ENCODE data around the gene SLC35D2.

The SLC35D2 gene

GRCh38 chr9:96413302-96414221 is 30.1 kb upstream of the SLC35D2 start:
- H3K4me3 Mint-ChIP-seq: peak overlapping the region; percentile 72 to 74
- ATAC-seq (replicated peaks): peak; percentile 38 to 40
- peaks cover 15 to 33% of the 10 kb centered on the region in 2 donors for H3K4me1 Mint-ChIP-seq
- H3K36me3 Mint-ChIP-seq: peaks cover 6 to 8% of the 10 kb centered on the region in 2 donors
- peak overlapping the region; percentile 78 for H3K27ac Mint-ChIP-seq
- DNase-seq: no peak
- no peaks in the 10 kb centered on the region for H3K27me3 Mint-ChIP-seq
- H3K9me3 Mint-ChIP-seq: no peaks in the 10 kb centered on the region

DNA sequence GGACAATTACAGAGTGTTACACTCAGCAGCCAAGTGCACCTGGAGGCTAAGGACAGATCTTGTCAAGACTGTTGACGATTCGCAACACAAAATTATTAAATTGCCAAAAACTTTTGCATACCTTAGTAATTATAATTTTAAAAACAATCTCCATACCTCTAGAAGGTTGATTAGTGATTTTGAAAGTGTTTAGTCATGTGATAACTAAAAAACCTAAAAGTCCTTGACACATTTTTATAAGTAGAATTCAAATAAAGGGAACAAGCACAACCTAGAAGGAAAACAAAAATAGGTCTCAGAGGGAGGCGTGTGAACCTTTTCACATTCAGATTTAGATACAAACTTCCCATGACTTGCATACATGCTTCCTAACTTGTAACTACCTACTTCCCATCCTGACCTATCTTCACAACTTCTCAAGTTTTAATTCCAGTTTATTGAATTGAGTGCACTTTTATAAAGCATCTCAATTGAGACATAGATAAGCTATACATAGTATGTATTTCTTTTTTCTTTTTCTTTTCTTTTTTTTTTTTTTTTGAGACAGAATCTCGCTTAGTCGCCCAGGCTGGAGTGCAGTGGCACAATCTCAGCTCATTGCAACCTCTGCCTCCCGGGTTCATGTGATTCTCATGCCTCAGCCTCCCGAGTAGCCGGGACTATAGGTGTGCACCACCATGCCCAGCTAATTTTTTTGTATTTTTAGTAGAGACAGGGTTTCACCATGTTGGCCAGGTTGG is 28.8 kb upstream of the SLC35D2 start:
- no peaks in the 10 kb centered on the region for H3K9me3 Mint-ChIP-seq
- no peaks in the 10 kb centered on the region for H3K27me3 Mint-ChIP-seq
- H3K27ac Mint-ChIP-seq: no peak overlapping the region
- ATAC-seq (replicated peaks) (no peak), DNase-seq (no peak)
- peaks cover 9 to 11% of the 10 kb centered on the region in 2 donors for H3K36me3 Mint-ChIP-seq
- no peak overlapping the region for H3K4me3 Mint-ChIP-seq
- peaks cover 17 to 35% of the 10 kb centered on the region in 2 donors for H3K4me1 Mint-ChIP-seq

DNA sequence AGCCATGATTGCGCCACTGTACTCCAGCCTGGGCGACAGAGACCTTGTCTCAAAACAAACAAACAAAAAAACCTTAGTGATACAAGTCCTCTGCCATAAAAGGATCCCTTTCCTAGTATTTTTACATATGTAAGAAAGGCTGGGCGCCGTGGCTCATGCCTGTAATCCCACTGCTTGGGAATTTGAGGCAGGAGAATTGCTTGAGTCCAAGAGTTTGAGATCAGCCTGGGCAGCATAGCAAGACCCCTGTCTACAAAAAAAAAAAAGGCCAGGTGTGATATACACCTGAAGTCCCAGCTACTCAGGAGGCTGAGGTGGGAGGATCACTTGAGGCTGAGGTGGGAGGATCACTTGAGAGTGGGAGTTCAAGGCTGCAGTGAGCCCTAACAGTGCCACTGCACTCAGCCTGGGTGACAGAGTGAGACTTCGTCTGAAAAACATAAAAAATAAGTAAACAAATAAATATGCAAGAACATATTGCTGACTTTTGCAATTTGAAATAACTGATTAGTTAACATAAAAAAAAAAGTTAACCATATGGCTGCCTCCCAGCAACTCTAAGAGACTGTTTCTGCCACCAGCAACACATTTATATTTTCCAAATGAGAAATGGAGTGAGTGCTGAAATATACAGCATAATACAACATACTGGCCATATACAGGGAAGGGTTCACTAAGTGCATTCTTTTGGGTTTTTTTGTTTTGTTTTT is 27.8 kb upstream of the SLC35D2 start:
- no peak for ATAC-seq (replicated peaks)
- H3K9me3 Mint-ChIP-seq: no peaks in the 10 kb centered on the region
- peaks cover 6 to 11% of the 10 kb centered on the region in 2 donors for H3K36me3 Mint-ChIP-seq
- H3K4me1 Mint-ChIP-seq: peaks cover 14 to 31% of the 10 kb centered on the region in 2 donors
- H3K27ac Mint-ChIP-seq: no peak overlapping the region
- H3K4me3 Mint-ChIP-seq: no peak overlapping the region
- H3K27me3 Mint-ChIP-seq: no peaks in the 10 kb centered on the region
- no peak for DNase-seq

DNA sequence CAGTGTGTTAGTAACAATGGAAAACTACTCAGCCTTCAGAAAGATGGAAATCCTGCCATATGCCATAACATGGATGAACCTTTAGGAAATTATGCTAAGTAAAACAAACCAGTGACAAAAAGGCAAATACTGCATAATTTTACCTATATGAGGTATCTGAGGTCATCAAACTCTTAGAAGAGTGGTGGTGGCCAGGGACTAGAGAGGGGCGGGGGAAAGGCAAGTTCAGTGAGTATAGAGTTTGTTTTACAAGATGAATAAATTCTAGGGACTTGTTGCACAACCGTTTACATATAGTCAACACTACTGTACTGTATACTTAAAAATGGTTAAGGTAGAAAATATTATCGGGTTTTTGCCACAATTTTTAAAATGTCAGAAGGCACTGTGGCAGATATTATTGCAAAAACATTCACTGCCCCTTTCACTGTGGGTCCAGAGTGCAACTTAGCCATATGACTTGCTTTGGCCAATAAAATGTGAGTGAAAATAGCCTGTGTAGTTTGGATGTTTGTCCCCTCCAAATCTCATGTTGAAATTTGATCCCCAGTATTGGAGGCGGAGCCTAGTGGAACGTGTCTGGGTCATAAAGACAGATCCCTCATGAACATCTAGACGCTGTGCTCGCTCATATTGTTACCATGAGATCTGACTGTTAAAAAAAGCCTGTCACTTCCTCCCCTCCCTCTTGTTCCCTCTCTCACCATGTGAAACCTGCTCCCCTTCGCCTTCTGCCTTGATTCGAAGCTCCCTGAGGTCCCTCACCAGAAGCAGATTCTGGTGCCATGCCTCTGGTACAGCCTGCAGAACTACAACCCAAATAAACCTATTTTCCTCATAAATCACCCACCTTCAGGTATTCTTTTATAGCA is 25.1 kb upstream of the SLC35D2 start:
- Mint-ChIP-seq H3K4me3 (no peak overlapping the region), H3K27me3 (no peaks in the 10 kb centered on the region)
- no peak for DNase-seq

DNA sequence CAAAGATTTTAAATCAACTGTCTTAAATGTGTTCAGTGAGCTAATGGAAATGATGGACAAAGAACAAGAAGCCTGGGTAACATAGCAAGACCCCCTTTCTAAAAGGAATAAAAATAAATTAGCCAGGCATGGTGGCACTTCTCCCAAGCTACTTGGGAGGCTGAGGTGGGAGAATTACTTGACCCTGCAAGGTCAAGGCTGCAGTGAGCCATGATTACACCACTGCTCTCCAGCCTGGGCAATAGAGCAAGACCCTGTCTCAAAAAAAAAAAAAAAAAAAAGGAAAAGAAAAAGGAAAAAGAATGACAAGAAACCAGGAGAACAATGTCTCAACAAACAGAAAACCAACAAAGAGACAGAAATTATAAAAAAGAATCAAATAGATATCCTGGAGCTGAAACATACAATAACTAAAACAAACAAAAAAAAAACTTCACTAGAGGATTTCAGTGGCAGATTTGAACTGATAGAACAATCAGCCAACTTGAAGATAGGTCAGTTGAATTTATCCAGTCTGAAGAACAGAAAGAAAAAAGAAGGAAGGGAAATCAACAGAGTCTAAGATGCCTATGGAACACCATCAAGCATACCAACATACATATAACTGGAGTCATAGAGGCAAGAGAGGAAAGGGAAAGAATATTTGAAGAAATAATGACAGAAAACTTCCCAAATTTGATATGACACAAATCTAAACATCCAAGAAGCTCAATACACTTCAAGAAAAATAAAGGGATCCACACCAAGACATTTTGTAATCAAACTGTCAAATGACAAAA is 16.8 kb upstream of the SLC35D2 start:
- DNase-seq: no peak
- Mint-ChIP-seq H3K36me3 (peaks cover 5 to 21% of the 10 kb centered on the region in 2 donors), H3K4me1 (peaks cover 13 to 24% of the 10 kb centered on the region in 2 donors), H3K27ac (peak overlapping the region; percentile 53), H3K4me3 (no peak overlapping the region), H3K9me3 (peaks cover 3 to 9% of the 10 kb centered on the region in 2 donors), H3K27me3 (no peaks in the 10 kb centered on the region)
- no peak for ATAC-seq (replicated peaks)

More for the DNA sequence above, 25.1 kb upstream of the SLC35D2 start:
- Mint-ChIP-seq H3K9me3 (no peaks in the 10 kb centered on the region), H3K4me1 (peaks cover 10 to 22% of the 10 kb centered on the region in 2 donors), H3K36me3 (peaks cover 6 to 11% of the 10 kb centered on the region in 2 donors), H3K27ac (peak overlapping the region; percentile 54)
- ATAC-seq (replicated peaks): no peak

DNA sequence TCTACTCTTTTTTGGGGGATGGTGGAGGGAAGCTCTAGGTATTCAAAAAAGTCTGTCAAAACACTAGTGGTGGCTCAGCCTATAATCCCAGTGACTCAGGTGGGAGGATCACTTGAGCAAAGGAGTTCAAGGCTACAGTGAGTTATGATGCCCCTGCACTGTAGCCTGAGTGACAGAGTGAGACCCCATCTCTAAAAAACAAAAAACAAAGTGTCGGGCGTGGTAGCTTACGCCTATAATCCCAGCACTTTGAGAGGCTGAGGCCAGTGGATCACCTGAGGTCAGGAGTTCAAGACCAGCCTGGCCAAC is 15.8 kb upstream of the SLC35D2 start:
- Mint-ChIP-seq H3K4me3 (no peak overlapping the region), H3K27me3 (no peaks in the 10 kb centered on the region), H3K4me1 (peaks cover 13 to 24% of the 10 kb centered on the region in 2 donors), H3K27ac (peak overlapping the region; percentile 20), H3K36me3 (peaks cover 5 to 24% of the 10 kb centered on the region in 2 donors), H3K9me3 (peaks cover 3 to 9% of the 10 kb centered on the region in 2 donors)
- ATAC-seq (replicated peaks) (no peak), DNase-seq (no peak)

GRCh38 chr9:96398582-96399324 is 15.2 kb upstream of the SLC35D2 start:
- H3K27me3 Mint-ChIP-seq: no peaks in the 10 kb centered on the region
- peaks cover 13 to 24% of the 10 kb centered on the region in 2 donors for H3K4me1 Mint-ChIP-seq
- DNase-seq (no peak), ATAC-seq (replicated peaks) (no peak)
- H3K9me3 Mint-ChIP-seq: peaks cover 3 to 9% of the 10 kb centered on the region in 2 donors
- no peak overlapping the region for H3K4me3 Mint-ChIP-seq
- peak overlapping the region; percentile 20 for H3K27ac Mint-ChIP-seq
- H3K36me3 Mint-ChIP-seq: peaks cover 6 to 24% of the 10 kb centered on the region in 2 donors

GRCh38 chr9:96395964-96396363 is 12.5 kb upstream of the SLC35D2 start:
- H3K36me3 Mint-ChIP-seq: peaks cover 9 to 27% of the 10 kb centered on the region in 2 donors

GRCh38 chr9:96394832-96395496 is 11.5 kb upstream of the SLC35D2 start:
- Mint-ChIP-seq H3K9me3 (peaks cover 0 to 3% of the 10 kb centered on the region in 2 donors), H3K27me3 (no peaks in the 10 kb centered on the region), H3K36me3 (peaks cover 10 to 22% of the 10 kb centered on the region in 2 donors), H3K4me1 (peaks cover 10 to 17% of the 10 kb centered on the region in 2 donors), H3K27ac (no peak overlapping the region), H3K4me3 (no peak overlapping the region)
- ATAC-seq (replicated peaks) (no peak), DNase-seq (no peak)

More at GRCh38 chr9:96395964-96396363, 12.5 kb upstream of the SLC35D2 start:
- peaks cover 3 to 9% of the 10 kb centered on the region in 2 donors for H3K9me3 Mint-ChIP-seq
- H3K4me3 Mint-ChIP-seq: no peak overlapping the region
- ATAC-seq (replicated peaks) (no peak), DNase-seq (no peak)
- H3K4me1 Mint-ChIP-seq: peaks cover 13 to 24% of the 10 kb centered on the region in 2 donors
- no peak overlapping the region for H3K27ac Mint-ChIP-seq
- H3K27me3 Mint-ChIP-seq: no peaks in the 10 kb centered on the region

GRCh38 chr9:96392263-96392662 is 8.8 kb upstream of the SLC35D2 start:
- DNase-seq (no peak), ATAC-seq (replicated peaks) (no peak)
- Mint-ChIP-seq H3K4me3 (no peak overlapping the region), H3K36me3 (peaks cover 10 to 17% of the 10 kb centered on the region in 2 donors), H3K27ac (no peak overlapping the region), H3K27me3 (no peaks in the 10 kb centered on the region), H3K9me3 (no peaks in the 10 kb centered on the region), H3K4me1 (no peaks in the 10 kb centered on the region)

DNA sequence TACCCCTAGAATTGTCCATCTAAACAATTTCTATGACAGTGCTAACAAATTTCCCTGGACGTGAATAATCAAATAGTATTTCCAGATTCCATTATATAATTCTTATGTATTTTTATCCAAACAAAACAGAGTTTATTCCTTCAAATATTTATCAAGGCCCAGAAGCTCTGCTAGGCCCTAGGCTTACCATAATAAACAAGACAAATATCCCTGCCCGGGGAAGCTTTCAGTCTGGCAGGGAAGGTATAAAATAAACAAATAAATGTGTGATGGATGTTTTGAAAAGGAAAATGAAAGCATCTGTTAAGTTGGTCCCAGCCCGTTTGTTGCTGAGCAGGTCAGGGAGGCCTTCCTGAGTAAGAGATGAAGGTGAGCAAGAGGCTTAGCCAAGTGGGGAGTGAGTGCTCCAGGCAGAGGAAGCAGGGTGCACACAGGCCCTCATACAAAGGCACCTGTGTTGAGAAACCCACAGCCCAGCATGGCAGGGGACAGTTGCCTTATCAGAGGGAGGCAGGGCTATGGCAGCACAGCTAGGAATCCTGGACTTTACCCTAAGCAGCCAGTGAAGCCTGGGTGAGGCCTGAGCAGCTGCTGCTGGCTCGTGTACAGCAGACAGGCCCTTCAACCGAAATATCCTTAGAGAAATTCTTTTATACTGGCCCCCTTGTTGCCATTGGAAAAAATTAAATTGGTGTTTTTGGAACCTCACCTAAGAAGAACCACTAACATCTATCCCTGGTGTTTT is 7.7 kb upstream of the SLC35D2 start:
- DNase-seq: no peak
- H3K9me3 Mint-ChIP-seq: no peaks in the 10 kb centered on the region
- no peak overlapping the region for H3K4me3 Mint-ChIP-seq
- no peaks in the 10 kb centered on the region for H3K27me3 Mint-ChIP-seq
- no peak for ATAC-seq (replicated peaks)
- no peak overlapping the region for H3K27ac Mint-ChIP-seq
- no peaks in the 10 kb centered on the region for H3K4me1 Mint-ChIP-seq
- H3K36me3 Mint-ChIP-seq: peaks cover 13 to 21% of the 10 kb centered on the region in 2 donors
